Right lobe of liver (tissue), 6 donors: ENCODE data around the gene MYO10. TPM values are rescaled to one million over a fixed set of nuclear protein-coding genes. Genes with fewer than 3 reads are reported as not detected.

ENCODE experiments used
- ATAC-seq, 4 donors: fragments of 200-7000 bp; cut with Tn5 transposase; one replicate each; pipeline ENCODE4 v1.9.1; 2020; ENCODE audit warnings: mild to moderate bottlenecking in 4 of 4, moderate library complexity in 4 of 4
- DNase-seq, 3 donors: peaks; one replicate each; pipeline ENCODE4 v3.0.0-alpha.2; 2020
- H3K27ac ChIP-seq, 3 donors: fragments of 200-600 bp; one replicate each; pipeline ENCODE4 v1.8.0; 2022
- H3K27me3 ChIP-seq, 2 donors: fragments of 200-600 bp; one replicate each; pipeline ENCODE4 v1.8.0; 2022
- H3K36me3 ChIP-seq, 4 donors: fragments of 200-600 bp; sonication (generic) in 1 of 4; one replicate each; pipeline versions ENCODE4 v1.5.1 to v1.8.0; 2017 to 2022; ENCODE audit warnings: control low read depth in 1 of 4
- H3K4me1 ChIP-seq, 4 donors: fragments of 200-600 bp; sonication (generic) in 1 of 4; one replicate each; pipeline versions ENCODE4 v1.5.1 to v1.8.0; 2017 to 2022; ENCODE audit warnings: control low read depth in 1 of 4
- H3K4me3 ChIP-seq, 3 donors: fragments of 200-600 bp; one replicate each; pipeline ENCODE4 v1.8.0; 2022
- H3K9me3 ChIP-seq, 4 donors: fragments of 200-600 bp; sonication (generic) in 1 of 4; one replicate each; pipeline versions ENCODE4 v1.5.1 to v1.8.0; 2017 to 2022; ENCODE audit warnings: control low read depth in 1 of 4
- CTCF ChIP-seq, 4 donors: fragments of 200-600 bp in 3 of 4; fragments of 450-650 bp in 1 of 4; IDR thresholded peaks; one replicate each; pipeline versions ENCODE4 v1.5.1 to v1.8.0; 2016 to 2022; ENCODE audit warnings: antibody characterized with exemption in 4 of 4, mild to moderate bottlenecking in 2 of 4
- POLR2A ChIP-seq: fragments of 450-650 bp; IDR thresholded peaks from one replicate; pipeline ENCODE4 v1.6.1; 2017; ENCODE audit warnings: antibody characterized with exemption, mild to moderate bottlenecking
- WGBS: methylation state at CpG from one replicate; pipeline ENCODE4 v1.1.6; 2018; ENCODE audit warnings: low coverage, low lambda C conversion rate; ENCODE audit not compliant: insufficient coverage; ENCODE audit errors: missing lambda C conversion rate; 5-methylcytosine and 5-hydroxymethylcytosine counted together
- intact Hi-C, 2 donors: fragments of 100-400 bp; cut with DNase I; formaldehyde crosslinking; loops; one replicate each; pipeline versions ENCODE4 v1.11.2 to v1.14.1; 2022
- total RNA-seq, 6 experiments: library from RNA; depleted of rRNA in 2 of 6; stranded (reverse); fragments of >200 nt in 2 of 6; fragmentation: NEBNext Ultra II Directional in 3 of 6; extraction: Animal tissue kit (Norgen Biotek cat#: 25700) in 3 of 6; gene quantifications; one replicate each; pipeline versions ENCODE4 v1.1.0 to v1.2.4, GENCODE V29; 2016 to 2023
- donor health status: DM: no; HTN: yes; CAD: no.
- donor health status: DM: no; HTN: no; CAD: no.
- donor health status: DM: no; HTN: no; CAD: no.
- donor health status: DM: no; HTN: yes; CAD: no.
- donor health status: DM: no; HTN: yes; CAD: no.

Gene MYO10
- total RNA-seq, 6 experiments from 2014 or later = 3.9 to 13.1 (median 6.9) TPM

GRCh38 chr5:16849181-16849580 lies 86.9 kb downstream of the MYO10 start:
- no peak overlapping the region for H3K27ac ChIP-seq
- no peak overlapping the region for H3K4me3 ChIP-seq
- TF ChIP-seq CTCF (IDR thresholded peaks at IDR 0.05) = no peak
- TF ChIP-seq POLR2A = no peak
- H3K27me3 ChIP-seq = no peaks in the 10 kb centered on the region
- ATAC-seq (no peak), DNase-seq (no peak)
- H3K36me3 ChIP-seq = no peaks in the 10 kb centered on the region
- H3K4me1 ChIP-seq = no peaks in the 10 kb centered on the region
- intact Hi-C loops = no loop called here
- H3K9me3 ChIP-seq = no peaks in the 10 kb centered on the region
- 72% methylated on average over 3 of the region's 3 CpGs for WGBS

- ATAC-seq (no peak), DNase-seq (no peak)
- no peaks in the 10 kb centered on the region for H3K36me3 ChIP-seq
- intact Hi-C loops = no loop called here
- H3K4me3 ChIP-seq = no peak overlapping the region
- no peaks in the 10 kb centered on the region for H3K4me1 ChIP-seq
- H3K27me3 ChIP-seq = no peaks in the 10 kb centered on the region
- H3K27ac ChIP-seq = no peak overlapping the region
- 47% methylated on average over 3 of the region's 3 CpGs for WGBS
- TF ChIP-seq CTCF (IDR thresholded peaks at IDR 0.05) (peak in 2 of 4 donors; percentile 13 to 28), POLR2A (no peak)
- H3K9me3 ChIP-seq = no peaks in the 10 kb centered on the region
Measured at GRCh38 chr5:16844952-16845351, 91.1 kb downstream of the MYO10 start.

GRCh38 chr5:16842896-16843295 lies 93.2 kb downstream of the MYO10 start:
- ATAC-seq = peak in 1 of 4 donors; percentile 22
- Histone ChIP-seq H3K9me3 (no peaks in the 10 kb centered on the region), H3K27ac (no peak overlapping the region), H3K4me1 (no peaks in the 10 kb centered on the region), H3K4me3 (no peak overlapping the region), H3K27me3 (no peaks in the 10 kb centered on the region), H3K36me3 (no peaks in the 10 kb centered on the region)
- 22% methylated on average over 6 of the region's 8 CpGs for WGBS
- DNase-seq = no peak
- intact Hi-C loops = no loop called here
- no peak for TF ChIP-seq CTCF (IDR thresholded peaks at IDR 0.05)
- TF ChIP-seq POLR2A = no peak

GRCh38 chr5:16841416-16841815 lies 94.7 kb downstream of the MYO10 start:
- Histone ChIP-seq H3K27me3 (no peaks in the 10 kb centered on the region), H3K36me3 (no peaks in the 10 kb centered on the region), H3K27ac (no peak overlapping the region), H3K4me3 (no peak overlapping the region), H3K9me3 (no peaks in the 10 kb centered on the region), H3K4me1 (no peaks in the 10 kb centered on the region)
- WGBS = 46% methylated on average over 7 of the region's 7 CpGs
- DNase-seq (no peak), ATAC-seq (no peak)
- intact Hi-C loops = no loop called here
- no peak for TF ChIP-seq POLR2A
- no peak for TF ChIP-seq CTCF (IDR thresholded peaks at IDR 0.05)

GRCh38 chr5:16837305-16837704 lies 98.8 kb downstream of the MYO10 start:
- no peak for ATAC-seq
- Histone ChIP-seq H3K9me3 (no peaks in the 10 kb centered on the region), H3K4me1 (no peaks in the 10 kb centered on the region), H3K4me3 (no peak overlapping the region), H3K27ac (no peak overlapping the region), H3K27me3 (no peaks in the 10 kb centered on the region), H3K36me3 (no peaks in the 10 kb centered on the region)
- DNase-seq = no peak
- 29% methylated on average over 3 of the region's 3 CpGs for WGBS
- intact Hi-C loops = no loop called here
- no peak for TF ChIP-seq CTCF (IDR thresholded peaks at IDR 0.05)
- no peak for TF ChIP-seq POLR2A
